Left cardiac atrium (tissue), 4 donors: Measurements from ENCODE around the gene HNF1A. TPM values are rescaled to one million over a fixed set of nuclear protein-coding genes. Genes with fewer than 3 reads are reported as not detected.

Experiments used
- ATAC-seq, 2 donors: fragments of 200-7000 bp; cut with Tn5 transposase; one replicate each; pipeline ENCODE4 v1.9.1; 2020; ENCODE audit warnings: mild to moderate bottlenecking in 2 of 2, moderate library complexity in 2 of 2
- DNase-seq: peaks from one replicate; pipeline ENCODE4 v3.0.0-alpha.2; 2020
- intact Hi-C, 2 donors: fragments of 100-400 bp; cut with DNase I; formaldehyde crosslinking; loops; one replicate each; pipeline versions ENCODE4 v1.14.1 to v1.15.1; 2022 to 2023
- total RNA-seq, 2 donors: library from RNA; stranded (reverse); fragmentation: NEBNext Ultra II Directional; extraction: Animal tissue kit (Norgen Biotek cat#: 25700); gene quantifications; one replicate each; pipeline ENCODE4 v1.2.1, GENCODE V29; 2021
- donor health status: DM: no; HTN: yes; CAD: no.
- donor health status: DM: no; HTN: yes; CAD: no; lungs with severe emphysema.
- donor health status: DM: yes; HTN: yes; CAD: no.
- donor health status: Dilated cardiomyopathy.

Gene HNF1A
- total RNA-seq, 2 donors from 2014 or later: not detected

DNA sequence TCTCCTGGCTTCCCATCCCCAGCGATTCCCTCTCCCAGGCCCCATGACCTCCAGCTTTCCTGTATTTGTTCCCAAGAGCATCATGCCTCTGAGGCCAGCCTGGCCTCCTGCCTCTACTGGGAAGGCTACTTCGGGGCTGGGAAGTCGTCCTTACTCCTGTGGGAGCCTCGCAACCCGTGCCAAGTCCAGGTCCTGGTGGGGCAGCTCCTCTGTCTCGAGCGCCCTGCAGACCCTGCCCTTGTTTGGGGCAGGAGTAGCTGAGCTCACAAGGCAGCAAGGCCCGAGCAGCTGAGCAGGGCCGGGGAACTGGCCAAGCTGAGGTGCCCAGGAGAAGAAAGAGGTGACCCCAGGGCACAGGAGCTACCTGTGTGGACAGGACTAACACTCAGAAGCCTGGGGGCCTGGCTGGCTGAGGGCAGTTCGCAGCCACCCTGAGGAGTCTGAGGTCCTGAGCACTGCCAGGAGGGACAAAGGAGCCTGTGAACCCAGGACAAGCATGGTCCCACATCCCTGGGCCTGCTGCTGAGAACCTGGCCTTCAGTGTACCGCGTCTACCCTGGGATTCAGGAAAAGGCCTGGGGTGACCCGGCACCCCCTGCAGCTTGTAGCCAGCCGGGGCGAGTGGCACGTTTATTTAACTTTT, 23.6 kb downstream of the HNF1A start:
- intact Hi-C loops: no loop called here
- DNase-seq: no peak
- no peak for ATAC-seq

DNA sequence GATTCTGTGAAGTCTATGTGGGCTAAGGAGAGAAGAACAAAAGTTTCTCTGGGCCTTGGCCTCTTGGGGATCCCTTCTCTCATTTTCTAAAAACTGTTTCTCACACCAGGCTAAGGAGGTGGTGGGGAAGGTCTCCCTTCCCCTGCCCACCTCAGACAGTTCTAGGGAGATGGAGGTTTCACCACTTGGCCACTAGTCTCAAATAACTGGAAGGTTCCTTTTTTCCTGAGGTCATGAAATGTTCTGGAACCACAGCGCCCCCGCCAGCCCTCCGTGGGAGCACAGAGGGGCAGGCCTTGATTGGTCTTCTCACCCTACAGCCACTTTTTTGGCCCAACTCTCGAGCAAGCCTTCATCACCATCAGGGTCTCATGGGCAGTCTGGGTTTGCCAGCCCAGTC, 25.3 kb downstream of the HNF1A start:
- no peak for ATAC-seq
- no peak for DNase-seq
- intact Hi-C loops: no loop called here

DNA sequence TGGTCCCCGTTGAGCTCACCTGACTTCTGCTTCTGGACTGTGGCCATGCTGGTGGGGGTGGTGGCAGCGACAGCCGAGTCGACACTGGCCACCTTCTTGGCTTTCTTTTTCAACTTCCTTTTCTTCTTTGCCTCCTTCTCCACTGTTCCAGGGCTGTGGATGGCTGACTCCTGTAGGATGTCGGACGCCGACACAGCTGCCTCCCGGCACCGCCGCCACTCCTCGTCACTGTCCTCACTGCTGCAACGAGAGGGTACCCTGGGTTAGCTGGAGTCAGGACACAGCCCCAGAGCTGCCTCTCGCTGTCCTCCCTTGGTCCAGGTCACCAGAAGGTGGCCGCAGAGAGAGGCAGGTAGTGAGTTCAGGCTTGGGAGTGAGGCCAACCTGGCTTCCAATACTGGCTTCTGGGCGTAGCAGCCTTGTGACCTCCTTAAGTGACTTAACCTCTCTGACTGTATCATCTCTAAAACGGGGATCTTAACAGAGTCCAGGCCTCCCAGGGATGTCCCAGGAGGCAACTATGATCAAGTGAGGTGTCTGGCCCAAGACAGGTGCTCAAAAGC, 26.0 kb downstream of the HNF1A start:
- intact Hi-C loops: no loop called here
- no peak for ATAC-seq
- no peak for DNase-seq

DNA sequence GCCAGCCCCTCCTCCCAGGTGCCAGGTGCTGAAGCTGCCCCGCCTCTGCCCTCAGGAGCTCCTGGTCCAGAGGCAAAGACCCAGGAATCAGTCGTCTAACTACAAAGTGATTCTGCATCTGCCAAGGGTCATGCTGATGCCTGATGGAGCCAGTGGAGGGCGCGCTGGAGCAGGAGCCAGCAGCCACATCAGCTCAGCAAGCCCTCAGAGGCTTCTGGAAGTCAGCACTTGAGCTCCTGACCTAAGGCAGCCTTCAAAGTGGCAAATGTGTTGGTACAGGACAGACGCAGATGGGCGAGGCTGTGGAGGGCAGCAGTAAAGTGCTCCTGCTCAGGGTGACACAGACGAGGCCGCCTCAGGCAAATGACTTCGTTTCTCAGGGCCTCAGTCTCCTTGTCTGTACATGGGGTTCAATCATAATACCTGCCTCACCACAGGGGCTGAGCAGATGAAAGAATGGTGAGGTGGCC, 27.0 kb downstream of the HNF1A start:
- DNase-seq (no peak), ATAC-seq (no peak)
- intact Hi-C loops: no loop called here

DNA sequence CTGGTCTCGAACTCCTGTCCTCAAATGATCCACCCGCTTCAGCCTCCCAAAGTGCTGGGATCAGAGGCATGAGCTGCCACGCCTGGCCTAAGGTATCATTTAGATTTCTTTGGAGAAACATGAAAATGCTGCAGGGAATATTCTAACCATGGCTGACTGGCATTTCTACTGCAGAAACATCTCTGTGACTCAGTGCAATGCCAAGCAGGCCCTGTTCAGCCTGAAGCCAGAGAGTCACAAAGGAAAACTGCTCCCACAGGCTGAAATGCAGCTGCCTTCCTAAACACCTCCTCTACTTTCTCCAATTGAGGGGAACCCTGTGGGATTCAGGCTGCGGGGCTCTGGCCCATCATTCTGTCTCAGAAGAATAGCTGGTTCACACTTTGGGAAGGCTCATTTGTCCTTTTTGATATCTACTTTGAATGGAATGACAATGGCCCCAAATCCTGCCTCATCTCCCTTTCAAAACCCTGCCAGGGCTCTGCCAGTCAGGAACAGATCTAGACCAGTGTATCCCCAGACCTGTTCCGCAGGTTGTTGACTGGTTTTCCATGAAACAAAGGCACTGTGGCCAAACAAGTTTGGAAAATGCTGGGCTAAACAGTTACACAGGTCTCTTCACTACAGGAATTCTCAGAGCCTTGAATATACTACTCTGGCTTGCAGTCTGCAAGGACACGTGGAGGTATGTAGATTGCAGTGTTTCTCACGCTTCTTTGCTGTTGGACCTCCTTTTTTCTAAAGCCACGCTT, 30.2 kb downstream of the HNF1A start:
- no peak for DNase-seq
- intact Hi-C loops: no loop called here
- ATAC-seq: no peak

DNA sequence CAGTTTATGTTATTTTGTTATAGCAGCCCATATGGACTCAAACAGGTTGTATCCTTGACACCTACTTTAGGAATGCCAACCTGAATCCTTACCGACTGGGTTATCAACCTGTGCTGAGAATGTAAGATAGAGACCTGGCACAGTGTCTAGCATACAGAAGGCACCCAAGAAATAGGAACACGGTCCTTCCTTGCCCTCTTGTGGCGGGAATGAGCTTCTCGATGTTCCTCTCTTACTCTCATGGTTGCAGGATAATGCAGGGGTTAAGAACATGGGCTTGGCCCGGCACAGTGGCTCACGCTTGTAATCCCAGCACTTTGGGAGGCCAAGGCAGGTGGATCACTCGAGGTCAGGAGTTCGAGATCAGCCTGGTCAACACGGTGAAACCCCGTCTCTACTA, 31.4 kb downstream of the HNF1A start:
- intact Hi-C loops: no loop called here
- no peak for DNase-seq
- ATAC-seq: peak; percentile 27 to 57

DNA sequence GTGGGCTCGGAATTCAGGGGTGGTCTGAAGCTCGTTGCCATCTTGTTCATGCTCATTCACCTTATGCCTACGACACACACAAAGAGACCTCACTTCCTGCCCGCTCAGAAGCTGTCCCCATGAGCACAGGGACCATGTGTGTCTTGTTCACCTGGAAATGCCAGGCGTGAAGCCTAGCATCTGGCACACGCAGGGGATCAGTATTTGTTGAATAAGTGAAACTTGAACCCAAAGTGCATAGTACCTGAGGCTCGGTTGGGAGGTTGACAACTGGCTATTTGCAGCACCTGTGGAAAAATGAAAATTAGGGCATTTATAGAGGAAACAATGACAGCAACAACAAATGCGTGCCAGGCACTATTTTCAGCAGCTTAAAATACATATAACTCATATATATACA, 32.5 kb downstream of the HNF1A start:
- intact Hi-C loops: no loop called here
- DNase-seq (no peak), ATAC-seq (no peak)

DNA sequence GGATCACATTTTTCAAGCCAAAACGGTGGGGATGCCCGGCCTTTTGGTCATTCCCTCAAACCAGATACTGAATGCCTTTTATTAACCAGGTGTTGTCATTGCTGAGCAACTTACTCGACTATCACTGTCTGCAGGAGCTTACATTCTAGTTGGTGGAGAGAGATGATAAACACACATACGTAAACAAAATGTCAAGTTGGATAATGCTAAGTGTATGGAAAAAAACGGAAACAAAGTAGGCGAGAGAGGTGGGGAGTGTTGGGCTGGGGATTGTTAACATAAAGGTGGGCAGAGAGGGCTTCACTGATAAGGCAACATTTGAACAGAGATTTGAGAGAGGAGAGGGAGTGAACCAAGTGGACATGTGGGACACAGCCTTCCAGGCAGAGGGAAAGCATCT, 33.5 kb downstream of the HNF1A start:
- ATAC-seq: no peak
- intact Hi-C loops: no loop called here
- no peak for DNase-seq

DNA sequence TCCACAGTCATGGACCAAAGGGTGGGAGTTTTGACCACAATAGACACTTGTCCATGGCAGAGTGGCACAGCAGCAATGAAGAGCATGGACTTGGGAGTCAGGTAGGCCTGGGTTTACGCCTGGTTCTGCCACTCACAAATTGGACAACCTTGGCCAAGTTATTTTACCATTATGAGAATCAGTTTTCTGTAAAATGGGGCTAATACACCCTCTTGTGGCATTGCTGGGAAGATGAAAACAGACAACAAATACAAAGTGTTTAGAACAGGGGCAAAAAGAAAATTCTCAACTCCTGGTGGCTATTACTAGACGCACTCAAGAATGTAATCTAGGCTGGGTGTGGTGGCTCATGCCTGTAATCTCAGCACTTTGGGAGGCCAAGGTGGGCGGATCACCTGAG, 35.4 kb downstream of the HNF1A start:
- ATAC-seq (no peak), DNase-seq (no peak)
- intact Hi-C loops: no loop called here

DNA sequence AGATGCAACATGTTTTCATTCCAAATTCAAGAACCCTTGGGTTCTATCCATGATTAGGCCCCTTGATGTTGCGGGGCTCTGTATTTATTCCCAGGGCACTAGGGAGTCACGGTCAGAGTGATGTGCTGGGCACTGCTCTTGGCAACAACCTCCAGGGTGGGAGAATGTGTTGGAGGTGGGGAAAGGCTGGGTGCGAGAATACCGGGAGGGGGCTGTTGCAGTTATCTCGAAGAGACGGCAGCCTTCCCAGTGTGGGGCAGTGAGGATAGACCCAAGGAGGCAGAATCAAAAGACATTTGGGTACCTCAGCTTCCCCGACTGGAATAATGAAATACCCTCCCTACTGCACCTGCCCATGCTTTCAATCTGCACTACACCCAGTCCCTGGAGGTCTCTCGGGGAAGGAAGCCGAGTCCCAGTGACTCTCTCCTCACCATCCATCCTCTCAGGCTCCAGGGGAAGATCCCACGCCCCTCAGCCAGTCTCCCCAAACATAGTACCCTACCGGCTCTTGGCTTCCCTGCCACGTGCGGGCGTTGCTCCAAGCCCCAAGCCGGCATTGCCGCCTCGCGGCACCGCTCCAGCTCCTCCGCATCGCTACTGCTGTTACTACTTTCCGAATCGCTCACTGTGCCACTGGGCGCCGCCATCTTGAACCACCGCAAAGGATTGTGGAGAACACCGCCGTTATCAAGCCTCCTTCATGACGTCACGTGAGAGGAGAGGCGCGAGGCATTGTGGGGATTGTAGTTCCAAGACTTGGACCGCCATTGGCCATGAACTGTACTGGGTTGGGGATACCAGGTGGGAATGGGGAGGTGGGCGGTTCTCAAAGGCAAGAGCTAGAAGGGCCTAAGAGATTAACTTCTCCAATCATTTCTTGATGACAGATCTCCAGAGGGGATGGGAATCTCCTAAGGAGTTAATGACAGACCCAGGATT, 37.8 kb downstream of the HNF1A start, which contains the start of gene C12orf43:
C12orf43 (minus strand) TSS at position 663 of the 942 bp plus-strand sequence; CDS start at position 650, 13 bp downstream.
- ATAC-seq (peak; percentile 99 to 100), DNase-seq (peak; percentile 91)
- intact Hi-C loops: no loop called here

DNA sequence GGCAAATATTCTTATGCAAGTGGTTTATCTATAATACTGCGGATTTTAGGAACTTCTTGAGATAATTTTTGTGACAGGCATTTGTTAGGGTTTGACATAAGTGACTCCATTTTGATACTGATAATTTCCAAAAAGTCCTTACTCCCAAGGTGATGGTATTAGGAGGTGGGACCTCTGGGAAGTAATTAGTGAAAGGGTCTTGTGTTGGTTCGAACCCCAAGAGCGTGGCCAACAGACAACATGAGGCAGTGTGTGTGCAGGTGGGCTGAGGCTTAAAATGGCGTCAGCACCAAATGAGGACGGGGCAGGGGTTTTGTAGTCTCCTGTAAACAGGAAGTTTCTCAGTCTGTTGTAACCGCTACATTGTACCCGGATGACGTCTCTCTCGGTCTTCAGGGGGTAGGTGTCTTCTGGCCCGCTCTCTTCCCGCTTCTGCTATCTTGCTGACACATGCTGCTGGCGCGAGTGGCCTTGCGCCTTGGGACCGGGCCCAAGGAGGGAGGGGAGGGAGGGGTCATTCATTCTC, 39.7 kb downstream of the HNF1A start:
- DNase-seq (no peak), ATAC-seq (no peak)
- intact Hi-C loops: no loop called here

DNA sequence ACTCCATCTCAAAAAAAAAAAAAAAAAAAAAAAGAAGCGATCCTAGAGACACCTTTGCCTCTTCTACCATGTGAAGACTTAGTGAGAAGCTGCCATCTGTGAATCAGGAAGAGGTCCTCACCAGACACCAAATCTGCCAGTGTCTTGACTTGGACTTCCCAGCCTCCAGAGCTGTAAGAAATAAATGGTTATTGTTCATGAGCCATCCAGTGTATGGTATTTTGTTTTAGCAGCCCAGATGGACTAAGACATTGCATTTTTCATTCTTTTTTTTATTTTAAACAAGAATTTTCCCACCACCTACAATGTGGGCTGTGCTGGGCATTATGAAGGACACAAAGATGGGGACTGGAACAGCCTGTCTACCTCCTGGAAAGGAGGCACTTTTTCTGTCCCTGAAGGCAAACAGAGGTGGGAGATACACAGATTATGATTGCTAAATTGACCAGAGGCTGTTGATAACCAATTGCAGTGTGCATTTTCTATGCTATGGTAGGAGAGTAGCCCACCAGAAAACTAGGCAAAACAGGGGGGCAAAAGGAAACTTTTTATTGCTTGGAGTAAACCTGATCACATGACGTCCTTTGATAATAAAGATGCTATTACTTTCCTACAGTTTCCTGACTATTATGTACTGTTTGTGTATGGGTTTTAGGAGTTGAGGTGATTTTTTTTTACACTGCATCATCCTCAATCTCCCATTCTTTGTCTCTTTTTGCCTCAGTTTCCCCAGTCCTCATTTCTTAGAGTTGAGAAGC, 40.7 kb downstream of the HNF1A start:
- ATAC-seq (no peak), DNase-seq (no peak)
- intact Hi-C loops: no loop called here

DNA sequence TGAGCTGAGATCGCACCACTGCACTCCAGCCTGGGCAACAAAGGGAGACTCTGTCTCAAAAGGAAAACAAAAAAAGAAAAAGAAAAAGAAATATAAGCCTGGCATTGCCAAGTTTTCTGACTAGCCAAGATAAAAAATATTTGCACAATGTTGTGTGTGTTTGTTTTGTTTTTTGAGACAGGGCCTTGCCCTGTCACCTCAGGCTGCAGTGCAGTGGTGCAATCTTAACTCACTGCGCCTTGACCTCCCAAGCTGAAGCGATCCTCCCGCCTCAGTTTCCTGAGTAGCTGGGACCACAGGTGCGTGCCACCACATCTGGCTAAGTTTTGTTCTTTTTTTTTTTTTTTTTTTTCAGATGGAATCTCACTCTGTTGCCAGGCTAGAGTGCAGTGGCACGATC, 43.4 kb downstream of the HNF1A start:
- ATAC-seq (no peak), DNase-seq (no peak)
- intact Hi-C loops: no loop called here

DNA sequence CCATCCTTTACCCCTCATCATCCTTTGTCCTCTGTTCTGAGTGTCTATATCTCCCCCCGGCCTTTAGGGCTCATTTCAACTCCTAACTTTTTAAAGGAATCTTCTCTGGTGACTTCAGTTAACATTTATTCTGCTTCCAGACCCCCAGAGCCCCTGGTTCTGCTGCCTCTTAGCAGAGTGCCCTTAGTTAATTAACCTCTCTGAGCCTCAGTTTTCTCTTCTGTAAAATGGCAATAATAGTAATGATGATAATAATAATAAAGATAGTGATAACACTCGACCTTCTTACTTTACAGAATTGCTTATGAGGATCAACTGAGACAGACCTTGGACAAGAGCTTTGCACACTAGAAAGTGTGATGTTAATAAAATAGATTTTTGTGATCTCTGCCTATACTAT, 44.4 kb downstream of the HNF1A start:
- DNase-seq (no peak), ATAC-seq (no peak)
- intact Hi-C loops: no loop called here

DNA sequence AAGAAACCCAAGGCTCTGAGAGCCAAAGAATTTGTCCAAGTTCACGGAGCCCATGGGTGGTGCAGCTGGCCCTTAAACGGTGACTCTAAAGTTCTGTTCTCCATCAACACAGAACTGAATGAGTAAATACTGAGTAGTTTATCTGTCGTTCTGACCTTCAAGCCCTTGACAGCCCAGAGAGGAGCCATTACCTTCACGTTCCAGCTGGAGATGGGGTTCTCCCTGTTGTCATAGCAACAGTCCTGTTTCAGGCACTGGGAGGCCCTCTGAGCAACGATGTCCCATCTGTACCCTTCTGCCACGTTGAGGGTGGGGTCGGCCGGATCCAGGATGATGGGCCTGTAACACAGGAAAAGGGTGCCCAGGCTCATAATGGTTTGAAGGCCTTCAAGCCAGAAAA, 45.5 kb downstream of the HNF1A start:
- ATAC-seq (no peak), DNase-seq (no peak)
- intact Hi-C loops: no loop called here

DNA sequence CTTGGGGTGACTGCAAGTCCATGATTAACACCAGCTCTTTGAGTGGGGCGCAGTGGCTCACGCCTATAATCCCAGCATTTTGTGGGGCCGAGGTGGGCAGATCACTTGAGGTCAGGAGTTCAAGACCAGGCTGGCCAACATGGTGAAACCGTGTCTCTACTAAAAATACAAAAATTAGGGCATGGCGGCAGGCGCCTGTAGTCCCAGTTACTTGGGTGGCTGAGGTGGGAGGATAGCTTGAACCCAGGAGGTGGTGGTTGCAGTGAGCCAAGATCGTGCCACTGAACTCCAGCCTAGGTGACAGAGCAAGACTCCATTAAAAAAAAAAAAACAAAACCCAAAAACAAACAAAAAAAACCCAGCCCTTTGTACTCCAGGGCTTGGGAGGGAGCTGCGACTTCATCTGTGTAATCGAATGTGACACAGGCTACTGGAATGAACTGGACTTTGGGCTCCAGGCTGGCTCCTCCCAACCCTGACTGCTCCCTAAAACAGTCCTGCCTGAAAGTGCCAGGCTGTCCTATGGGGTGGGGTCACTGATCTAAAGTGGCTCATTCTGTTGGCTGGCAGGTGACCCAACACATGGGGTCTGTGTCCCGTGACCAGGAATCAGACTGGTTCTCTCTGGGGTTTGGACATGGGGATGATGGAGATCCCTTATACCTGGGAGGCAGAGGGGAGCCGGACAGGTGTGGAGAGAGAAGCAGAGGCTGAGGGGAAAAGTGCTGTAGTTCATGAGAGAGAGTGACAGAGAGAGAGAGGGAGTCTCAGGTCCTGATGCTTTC, 47.3 kb downstream of the HNF1A start:
- intact Hi-C loops: no loop called here
- DNase-seq (no peak), ATAC-seq (no peak)

DNA sequence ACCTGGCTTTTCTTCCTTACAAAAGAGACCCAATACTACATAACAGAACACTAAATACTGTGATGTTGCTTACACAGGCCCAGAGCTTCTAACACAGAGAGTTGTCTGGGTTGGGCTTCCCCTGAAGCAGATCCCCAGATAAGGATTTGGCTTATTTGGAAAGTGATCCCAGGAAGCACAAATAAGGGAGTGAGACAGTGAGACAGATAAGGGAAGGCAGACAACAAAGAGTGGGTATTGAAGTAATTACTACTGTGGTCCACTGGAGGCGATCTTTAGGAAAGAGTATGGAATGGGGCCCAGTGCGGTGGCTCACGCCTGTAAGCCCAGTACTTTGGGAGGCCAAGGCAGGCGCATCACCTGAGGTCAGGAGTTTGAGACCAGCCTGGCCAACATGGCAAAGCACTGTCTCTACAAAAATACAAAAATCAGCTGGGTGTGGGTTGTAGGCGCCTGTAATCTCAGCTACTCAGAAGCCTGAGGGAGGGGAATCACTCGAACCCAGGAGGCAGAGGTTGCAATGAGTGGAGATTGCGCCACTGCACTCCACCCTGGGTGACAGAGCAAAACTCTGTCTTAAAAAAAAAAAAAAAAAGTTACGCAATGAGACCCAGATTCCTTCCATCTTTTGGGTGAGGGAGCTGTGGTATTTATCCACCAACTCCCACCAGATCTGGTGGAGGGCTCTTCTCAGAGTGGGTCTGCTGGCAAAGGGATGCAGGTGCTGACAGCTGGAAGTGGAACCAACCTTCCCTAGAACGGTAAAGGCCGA, 48.1 kb downstream of the HNF1A start:
- DNase-seq: no peak
- ATAC-seq: no peak
- intact Hi-C loops: no loop called here
